GM12873 (cell line): Measurements from ENCODE around the gene TRIM22.

ENCODE experiments used
- CTCF ChIP-seq: IDR thresholded peaks from 2 replicates; pipeline ENCODE4 v1.5.1; 2012; ENCODE audit warnings: low read depth, mild to moderate bottlenecking, moderate library complexity, low read length, control low read depth; ENCODE audit not compliant: insufficient read depth; ENCODE audit errors: missing control alignments

Gene TRIM22

GRCh38 chr11:5713695-5714094 is 24.1 kb downstream of the TRIM22 start:
- no peak for TF ChIP-seq CTCF

GRCh38 chr11:5719703-5720495 is 30.3 kb downstream of the TRIM22 start:
- no peak for TF ChIP-seq CTCF

GRCh38 chr11:5722622-5723021 is 33.0 kb downstream of the TRIM22 start:
- no peak for TF ChIP-seq CTCF

- no peak for TF ChIP-seq CTCF
Observed at GRCh38 chr11:5726351-5726750, 36.8 kb downstream of the TRIM22 start.

- no peak for TF ChIP-seq CTCF
Observed at GRCh38 chr11:5727691-5728090, 38.1 kb downstream of the TRIM22 start.

GRCh38 chr11:5736396-5736795 is 46.8 kb downstream of the TRIM22 start, which contains the start of gene OR56B1:
TSS of gene OR56B1 (plus strand) at chr11:5736448. CDS start at chr11:5736517, 69 bp downstream.
- no peak for TF ChIP-seq CTCF

GRCh38 chr11:5737091-5737490 is 47.5 kb downstream of the TRIM22 start:
- no peak for TF ChIP-seq CTCF
